ENCODE results near the gene TRAF2.
"Not testable (repeated sequence)": the region's sequence is repeated elsewhere in the genome, so short reads cannot be mapped to it uniquely, and the experiment has no call there.

The TRAF2 gene

GRCh38 chr9:136867480-136867879 is 18.8 kb upstream of the TRAF2 start:
- no peak for DNase-seq (ENCODE audit: low read depth, low spot score)
- H3K27ac ChIP-seq, result no peak overlapping the region
- TF ChIP-seq POLR2AphosphoS5 (IDR thresholded peaks at IDR 0.05; ENCODE audit: borderline replicate concordance, low read depth, low read length), result no peak
- TF ChIP-seq EZH2 (IDR thresholded peaks at IDR 0.05), result no peak
- TF ChIP-seq FOXP2 (optimal IDR thresholded peaks at IDR 0.05; ENCODE audit: control extremely low read depth, extremely low read length, insufficient read depth), result no peak
- H3K4me3 ChIP-seq, result no peak overlapping the region; the same call in 1 of the 2 replicates
- peaks cover 15% of the 10 kb centered on the region; the same call in 1 of the 2 replicates for H3K36me3 ChIP-seq (ENCODE audit: insufficient read depth, low read length)
- H3K9me3 ChIP-seq (ENCODE audit: low read depth, low read length), result no peaks in the 10 kb centered on the region
- H3K9ac ChIP-seq (ENCODE audit: insufficient read length), result no peak overlapping the region

- H3K4me3 ChIP-seq, result no peak overlapping the region
- H3K36me3 ChIP-seq (ENCODE audit: insufficient read depth, low read length), result peaks cover 11% of the 10 kb centered on the region; the same call in 1 of the 2 replicates
- no peaks in the 10 kb centered on the region for H3K9me3 ChIP-seq (ENCODE audit: low read depth, low read length)
- H3K27ac ChIP-seq, result no peak overlapping the region
- DNase-seq (ENCODE audit: low read depth, low spot score), result no peak
- no peak overlapping the region for H3K9ac ChIP-seq (ENCODE audit: insufficient read length)
- TF ChIP-seq EZH2 (IDR thresholded peaks at IDR 0.05), result no peak
- no peak for TF ChIP-seq FOXP2 (optimal IDR thresholded peaks at IDR 0.05; ENCODE audit: control extremely low read depth, extremely low read length, insufficient read depth)
- no peak for TF ChIP-seq POLR2AphosphoS5 (IDR thresholded peaks at IDR 0.05; ENCODE audit: borderline replicate concordance, low read depth, low read length)
Observed at GRCh38 chr9:136867917-136868316, 18.4 kb upstream of the TRAF2 start.

- Histone ChIP-seq H3K9ac (ENCODE audit: insufficient read length) (no peak overlapping the region), H3K27ac (no peak overlapping the region), H3K36me3 (ENCODE audit: insufficient read depth, low read length) (peaks cover 4% of the 10 kb centered on the region; the same call in 1 of the 2 replicates), H3K4me3 (no peak overlapping the region), H3K9me3 (ENCODE audit: low read depth, low read length) (no peaks in the 10 kb centered on the region)
- no peak for DNase-seq (ENCODE audit: low read depth, low spot score)
- TF ChIP-seq FOXP2 (optimal IDR thresholded peaks at IDR 0.05; ENCODE audit: control extremely low read depth, extremely low read length, insufficient read depth) (no peak), POLR2AphosphoS5 (IDR thresholded peaks at IDR 0.05; ENCODE audit: borderline replicate concordance, low read depth, low read length) (no peak), EZH2 (IDR thresholded peaks at IDR 0.05) (no peak)
Observed at GRCh38 chr9:136868644-136869043, 17.7 kb upstream of the TRAF2 start.

GRCh38 chr9:136869611-136870010 is 16.7 kb upstream of the TRAF2 start:
- not testable (repeated sequence) for DNase-seq (ENCODE audit: low read depth, low spot score); H3K9ac ChIP-seq (ENCODE audit: insufficient read length); H3K36me3 ChIP-seq (ENCODE audit: insufficient read depth, low read length); H3K27ac ChIP-seq; H3K4me3 ChIP-seq; H3K9me3 ChIP-seq (ENCODE audit: low read depth, low read length)

- Histone ChIP-seq H3K36me3 (ENCODE audit: insufficient read depth, low read length) (no peaks in the 10 kb centered on the region), H3K9me3 (ENCODE audit: low read depth, low read length) (no peaks in the 10 kb centered on the region), H3K4me3 (no peak overlapping the region), H3K27ac (no peak overlapping the region), H3K9ac (ENCODE audit: insufficient read length) (no peak overlapping the region)
- TF ChIP-seq EZH2 (IDR thresholded peaks at IDR 0.05) (no peak), FOXP2 (optimal IDR thresholded peaks at IDR 0.05; ENCODE audit: control extremely low read depth, extremely low read length, insufficient read depth) (no peak), POLR2AphosphoS5 (IDR thresholded peaks at IDR 0.05; ENCODE audit: borderline replicate concordance, low read depth, low read length) (no peak)
- no peak for DNase-seq (ENCODE audit: low read depth, low spot score)
Observed at GRCh38 chr9:136875155-136875554, 11.2 kb upstream of the TRAF2 start.

- Histone ChIP-seq H3K9ac (ENCODE audit: insufficient read length) (no peak overlapping the region), H3K27ac (no peak overlapping the region), H3K4me3 (no peak overlapping the region), H3K36me3 (ENCODE audit: insufficient read depth, low read length) (no peaks in the 10 kb centered on the region), H3K9me3 (ENCODE audit: low read depth, low read length) (no peaks in the 10 kb centered on the region)
- TF ChIP-seq EZH2 (IDR thresholded peaks at IDR 0.05) (no peak), POLR2AphosphoS5 (IDR thresholded peaks at IDR 0.05; ENCODE audit: borderline replicate concordance, low read depth, low read length) (no peak), FOXP2 (optimal IDR thresholded peaks at IDR 0.05; ENCODE audit: control extremely low read depth, extremely low read length, insufficient read depth) (no peak)
- DNase-seq (ENCODE audit: low read depth, low spot score), result no peak
Observed at GRCh38 chr9:136876476-136876875, 9.8 kb upstream of the TRAF2 start.

- H3K36me3 ChIP-seq (ENCODE audit: insufficient read depth, low read length), result no peaks in the 10 kb centered on the region
- TF ChIP-seq POLR2AphosphoS5 (IDR thresholded peaks at IDR 0.05; ENCODE audit: borderline replicate concordance, low read depth, low read length), result no peak
- TF ChIP-seq FOXP2 (optimal IDR thresholded peaks at IDR 0.05; ENCODE audit: control extremely low read depth, extremely low read length, insufficient read depth), result no peak
- no peak for TF ChIP-seq EZH2 (IDR thresholded peaks at IDR 0.05)
- no peak for DNase-seq (ENCODE audit: low read depth, low spot score)
- no peak overlapping the region for H3K9ac ChIP-seq (ENCODE audit: insufficient read length)
- no peak overlapping the region for H3K27ac ChIP-seq
- H3K4me3 ChIP-seq, result no peak overlapping the region
- H3K9me3 ChIP-seq (ENCODE audit: low read depth, low read length), result no peaks in the 10 kb centered on the region
Observed at GRCh38 chr9:136880651-136881050, 5.7 kb upstream of the TRAF2 start.

- DNase-seq (ENCODE audit: low read depth, low spot score), result no peak
- Histone ChIP-seq H3K36me3 (ENCODE audit: insufficient read depth, low read length) (no peaks in the 10 kb centered on the region), H3K9me3 (ENCODE audit: low read depth, low read length) (no peaks in the 10 kb centered on the region), H3K27ac (no peak overlapping the region), H3K9ac (ENCODE audit: insufficient read length) (no peak overlapping the region), H3K4me3 (no peak overlapping the region)
- no peak for TF ChIP-seq EZH2 (IDR thresholded peaks at IDR 0.05)
- no peak for TF ChIP-seq FOXP2 (optimal IDR thresholded peaks at IDR 0.05; ENCODE audit: control extremely low read depth, extremely low read length, insufficient read depth)
- no peak for TF ChIP-seq POLR2AphosphoS5 (IDR thresholded peaks at IDR 0.05; ENCODE audit: borderline replicate concordance, low read depth, low read length)
Observed at GRCh38 chr9:136881691-136882108, 4.6 kb upstream of the TRAF2 start.

GRCh38 chr9:136882109-136882946 is 4.0 kb upstream of the TRAF2 start:
- no peak overlapping the region for H3K27ac ChIP-seq
- no peaks in the 10 kb centered on the region for H3K36me3 ChIP-seq (ENCODE audit: insufficient read depth, low read length)
- DNase-seq (ENCODE audit: low read depth, low spot score), result no peak
- no peak for TF ChIP-seq POLR2AphosphoS5 (IDR thresholded peaks at IDR 0.05; ENCODE audit: borderline replicate concordance, low read depth, low read length)
- no peak for TF ChIP-seq FOXP2 (optimal IDR thresholded peaks at IDR 0.05; ENCODE audit: control extremely low read depth, extremely low read length, insufficient read depth)
- no peak for TF ChIP-seq EZH2 (IDR thresholded peaks at IDR 0.05)
- no peak overlapping the region for H3K9ac ChIP-seq (ENCODE audit: insufficient read length)
- no peaks in the 10 kb centered on the region for H3K9me3 ChIP-seq (ENCODE audit: low read depth, low read length)
- H3K4me3 ChIP-seq, result no peak overlapping the region

- H3K27ac ChIP-seq; H3K4me3 ChIP-seq; DNase-seq (ENCODE audit: low read depth, low spot score); H3K9me3 ChIP-seq (ENCODE audit: low read depth, low read length); H3K36me3 ChIP-seq (ENCODE audit: insufficient read depth, low read length); H3K9ac ChIP-seq (ENCODE audit: insufficient read length): not testable (repeated sequence)
Observed at GRCh38 chr9:136882947-136883283, 3.4 kb upstream of the TRAF2 start.

GRCh38 chr9:136883670-136884069 is 2.6 kb upstream of the TRAF2 start:
- not testable (repeated sequence) for H3K4me3 ChIP-seq; H3K9me3 ChIP-seq (ENCODE audit: low read depth, low read length); H3K36me3 ChIP-seq (ENCODE audit: insufficient read depth, low read length); H3K9ac ChIP-seq (ENCODE audit: insufficient read length); H3K27ac ChIP-seq; DNase-seq (ENCODE audit: low read depth, low spot score)

Data from SK-N-MC (cell line).